Large intestine (tissue), 3 donors: Measurements from ENCODE around the gene CES4A. TPM values are rescaled to one million over a fixed set of nuclear protein-coding genes. Genes with fewer than 3 reads are reported as not detected.
"Not testable (repeated sequence)": the region's sequence is repeated elsewhere in the genome, so short reads cannot be mapped to it uniquely, and the experiment has no call there.

Experiments
- DNase-seq, 2 donors: peaks; one replicate each; pipeline versions ENCODE4 v3.0.0 to v3.0.0-alpha.2; 2013
- H3K27ac ChIP-seq: one replicate; pipeline ENCODE4 v1.5.1; 2013; ENCODE audit warnings: low read length
- H3K27me3 ChIP-seq: 2 replicates; pipeline ENCODE4 v1.6.1; 2013; ENCODE audit warnings: low read length; ENCODE audit not compliant: control insufficient read depth, insufficient read depth
- H3K36me3 ChIP-seq: 2 replicates; pipeline ENCODE4 v1.6.1; 2013; ENCODE audit warnings: low read length; ENCODE audit not compliant: control insufficient read depth, insufficient read depth
- H3K4me1 ChIP-seq: one replicate; pipeline ENCODE4 v1.6.1; 2013; ENCODE audit warnings: low read length; ENCODE audit not compliant: control insufficient read depth, insufficient read depth
- H3K4me3 ChIP-seq: one replicate; pipeline ENCODE4 v1.5.1; 2013; ENCODE audit warnings: low read length
- H3K9me3 ChIP-seq: one replicate; pipeline ENCODE4 v1.6.1; 2013; ENCODE audit warnings: mild to moderate bottlenecking, low read depth, low read length, moderate library complexity; ENCODE audit not compliant: control insufficient read depth
- WGBS: methylation state at CpG from one replicate; pipeline ENCODE4 v1.1.5; 2013; ENCODE audit warnings: low lambda C conversion rate; ENCODE audit not compliant: insufficient coverage; 5-methylcytosine and 5-hydroxymethylcytosine counted together
- polyA plus RNA-seq: library from polyadenylated mRNA; unstranded; fragments of 120-200 nt; gene quantifications from one replicate; pipeline ENCODE4 v1.2.1, GENCODE V29; 2013

CES4A gene
- polyA plus RNA-seq, 1 donor: 23.5 TPM

DNA sequence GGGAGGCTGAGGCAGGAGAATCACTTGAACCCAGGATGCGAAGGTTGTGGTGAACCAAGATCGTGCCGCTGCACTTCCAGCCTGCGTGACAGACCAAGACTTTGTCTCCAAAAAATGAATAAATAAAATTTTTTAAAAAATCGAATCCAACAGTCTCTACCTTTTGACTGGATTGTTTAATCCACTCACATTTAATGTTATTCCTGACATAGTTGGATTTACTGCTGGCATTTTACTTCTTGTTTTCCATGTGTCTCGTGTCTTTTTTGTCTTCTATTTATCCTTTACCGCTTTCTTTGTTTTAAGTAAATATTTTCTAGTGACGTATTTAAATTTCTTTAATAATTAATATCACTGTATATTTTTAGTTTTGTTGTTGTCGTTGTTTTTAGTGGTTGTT, 5.4 kb upstream of the CES4A start:
- H3K4me3 ChIP-seq: no peak overlapping the region
- H3K27me3 ChIP-seq: no peaks in the 10 kb centered on the region
- no peak for DNase-seq
- no peaks in the 10 kb centered on the region for H3K9me3 ChIP-seq
- peaks cover under 1% of the 10 kb centered on the region for H3K4me1 ChIP-seq
- no peak overlapping the region for H3K27ac ChIP-seq
- 100% methylated on average over 2 of the region's 9 CpGs for WGBS
- H3K36me3 ChIP-seq: no peaks in the 10 kb centered on the region

GRCh38 chr16:66984892-66985311, 3.5 kb upstream of the CES4A start:
- Histone ChIP-seq H3K27ac (no peak overlapping the region), H3K4me1 (peaks cover 3% of the 10 kb centered on the region), H3K9me3 (no peaks in the 10 kb centered on the region), H3K36me3 (no peaks in the 10 kb centered on the region), H3K27me3 (no peaks in the 10 kb centered on the region), H3K4me3 (no peak overlapping the region)
- WGBS: no CpG with 5 or more reads among the region's 4 CpGs
- no peak for DNase-seq

DNA sequence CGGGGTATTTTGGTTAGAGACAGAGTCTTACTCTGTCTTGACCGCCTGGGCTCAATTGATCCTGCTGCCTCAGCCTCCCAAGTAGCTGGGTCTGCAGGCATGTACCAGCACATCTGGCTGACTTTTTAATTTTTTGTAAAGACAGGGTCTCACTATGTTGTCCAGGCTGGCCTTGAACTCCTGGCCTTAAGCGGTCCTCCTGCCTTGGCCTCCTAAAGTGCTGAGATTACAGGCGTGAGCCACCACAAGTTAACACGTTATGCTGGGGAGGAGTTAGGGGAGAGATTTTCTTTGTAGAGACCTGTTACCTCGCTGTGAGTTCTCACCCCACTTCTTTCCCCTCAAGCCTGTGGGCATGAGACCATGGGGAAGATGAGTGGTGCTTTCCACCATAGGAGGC, 1.8 kb upstream of the CES4A start:
- no peak for DNase-seq
- Histone ChIP-seq H3K27me3 (no peaks in the 10 kb centered on the region), H3K36me3 (no peaks in the 10 kb centered on the region), H3K4me3 (no peak overlapping the region), H3K4me1 (peaks cover 3% of the 10 kb centered on the region), H3K27ac (no peak overlapping the region), H3K9me3 (no peaks in the 10 kb centered on the region)
- 86% methylated on average over 1 of the region's 6 CpGs for WGBS

- peaks cover 4% of the 10 kb centered on the region for H3K4me1 ChIP-seq
- no peak overlapping the region for H3K27ac ChIP-seq
- no peak overlapping the region for H3K4me3 ChIP-seq
- H3K9me3 ChIP-seq: no peaks in the 10 kb centered on the region
- H3K36me3 ChIP-seq: no peaks in the 10 kb centered on the region
- 80% methylated on average over 1 of the region's 2 CpGs for WGBS
- no peak for DNase-seq
- H3K27me3 ChIP-seq: no peaks in the 10 kb centered on the region
Measured at GRCh38 chr16:66991545-66992077, 3.2 kb downstream of the CES4A start.

DNA sequence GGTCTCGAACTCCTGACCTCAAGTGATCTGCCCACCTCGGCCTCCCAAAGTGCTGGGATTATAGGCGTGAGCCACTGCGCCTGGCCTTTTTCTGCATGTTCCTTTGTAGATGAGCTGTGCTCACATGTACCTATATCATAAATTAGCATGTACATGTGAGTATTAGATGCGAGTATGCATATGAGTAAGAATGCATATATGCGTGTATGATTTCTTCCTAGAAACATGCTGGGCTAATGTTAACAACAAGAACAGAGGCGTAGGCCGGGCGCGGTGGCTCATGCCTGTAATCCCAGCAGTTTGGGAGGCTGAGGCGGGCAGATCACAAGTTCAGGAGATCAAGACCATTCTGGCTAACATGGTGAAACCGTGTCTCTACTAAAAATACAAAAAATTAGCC, 5.2 kb downstream of the CES4A start:
- not testable (repeated sequence) for H3K4me3 ChIP-seq, H3K4me1 ChIP-seq, H3K27ac ChIP-seq, H3K27me3 ChIP-seq, H3K9me3 ChIP-seq, H3K36me3 ChIP-seq, DNase-seq
- WGBS: no CpG with 5 or more reads among the region's 12 CpGs

DNA sequence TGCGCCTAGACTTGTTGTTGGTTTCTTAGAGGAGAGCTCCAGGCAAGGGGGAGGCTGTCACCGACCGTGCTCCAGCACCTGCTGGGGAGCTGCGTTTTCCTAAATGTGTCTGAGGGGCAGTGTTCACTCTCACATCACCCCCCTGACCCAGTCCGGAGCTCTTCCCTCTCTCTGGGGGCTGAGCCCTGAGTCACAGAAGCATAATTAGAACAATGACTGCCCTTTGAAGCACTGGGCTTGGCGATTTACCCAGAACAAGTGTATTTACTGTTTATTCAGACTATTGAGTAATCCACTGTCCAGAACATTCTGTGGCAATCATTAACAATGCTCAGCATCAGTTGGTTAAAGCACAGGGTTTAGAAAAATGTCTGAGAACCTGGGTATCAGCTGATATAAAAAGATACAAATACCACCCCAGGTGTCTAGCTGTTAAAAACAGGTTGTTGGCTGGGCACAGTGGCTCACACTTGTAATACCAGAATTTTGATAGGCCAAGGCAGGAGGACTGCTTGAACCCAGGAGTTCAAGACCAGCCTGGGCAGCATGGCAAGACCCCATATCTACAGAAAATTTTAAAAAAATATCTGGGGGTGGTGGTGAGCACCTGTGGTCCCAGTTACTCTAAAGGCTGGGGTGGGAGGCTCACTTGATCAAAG, 8.1 kb downstream of the CES4A start:
- Histone ChIP-seq H3K4me3 (no peak overlapping the region), H3K27ac (no peak overlapping the region), H3K4me1 (peaks cover 10% of the 10 kb centered on the region), H3K9me3 (peaks cover 3% of the 10 kb centered on the region), H3K27me3 (no peaks in the 10 kb centered on the region), H3K36me3 (no peaks in the 10 kb centered on the region)
- WGBS: 34% methylated on average over 3 of the region's 6 CpGs
- peak; percentile 37 to 74 for DNase-seq

- Histone ChIP-seq H3K4me3 (no peak overlapping the region), H3K36me3 (no peaks in the 10 kb centered on the region), H3K27me3 (peaks cover 3% of the 10 kb centered on the region), H3K9me3 (peaks cover 3% of the 10 kb centered on the region), H3K27ac (no peak overlapping the region), H3K4me1 (peaks cover 11% of the 10 kb centered on the region)
- no peak for DNase-seq
- whole genome bisulfite sequencing: no CpG with 5 or more reads among the region's 3 CpGs
Measured at GRCh38 chr16:66996983-66997358, 8.6 kb downstream of the CES4A start.

GRCh38 chr16:67000384-67001351, 12.3 kb downstream of the CES4A start:
- Histone ChIP-seq H3K9me3 (peaks cover 3% of the 10 kb centered on the region), H3K4me1 (peaks cover 11% of the 10 kb centered on the region), H3K27ac (no peak overlapping the region), H3K36me3 (peaks cover 18% of the 10 kb centered on the region), H3K4me3 (peak overlapping the region; percentile 47), H3K27me3 (peaks cover 3% of the 10 kb centered on the region)
- peak; percentile 38 to 76 for DNase-seq
- WGBS: no CpG with 5 or more reads among the region's 89 CpGs

GRCh38 chr16:67001726-67002125, 13.3 kb downstream of the CES4A start:
- peaks cover 9% of the 10 kb centered on the region for H3K4me1 ChIP-seq
- H3K27ac ChIP-seq: no peak overlapping the region
- peaks cover 3% of the 10 kb centered on the region for H3K27me3 ChIP-seq
- no peak overlapping the region for H3K4me3 ChIP-seq
- DNase-seq: no peak
- no CpG with 5 or more reads among the region's 3 CpGs for WGBS
- peaks cover 18% of the 10 kb centered on the region for H3K36me3 ChIP-seq
- peaks cover 3% of the 10 kb centered on the region for H3K9me3 ChIP-seq

DNA sequence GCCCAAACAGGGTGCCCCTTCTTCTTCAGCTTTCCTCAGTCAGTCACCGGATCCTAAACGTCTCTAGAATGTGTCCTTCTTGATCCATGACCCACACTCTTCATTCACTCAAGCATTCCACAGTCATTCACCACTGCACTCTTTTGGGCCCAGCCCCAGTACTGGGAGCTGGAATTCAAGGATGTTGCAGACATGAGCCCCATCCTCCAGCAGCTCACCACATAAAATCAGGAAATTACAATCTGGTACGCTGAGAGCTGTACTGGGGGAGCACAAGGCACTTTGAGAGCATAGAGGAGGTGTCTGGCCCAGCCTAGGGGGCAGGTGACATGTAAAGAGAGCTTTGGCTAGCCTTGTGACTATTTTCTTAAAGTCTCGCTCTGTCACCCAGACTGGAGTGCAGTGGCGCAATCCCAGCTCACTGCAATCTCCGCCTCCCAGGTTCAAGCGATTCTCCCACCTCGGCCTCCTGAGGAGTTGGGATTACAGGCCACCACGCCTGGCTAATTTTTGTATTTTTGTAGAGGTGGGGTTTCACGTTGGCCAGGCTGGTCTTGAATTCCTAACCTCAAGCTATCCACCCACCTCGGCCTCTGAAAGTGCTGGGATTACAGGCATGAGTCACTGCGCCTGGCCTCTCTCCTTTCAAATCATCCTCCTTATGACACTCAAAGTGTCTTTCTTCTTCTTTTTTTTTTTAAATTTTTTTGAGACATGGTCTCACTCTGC, 18.7 kb downstream of the CES4A start:
- Histone ChIP-seq H3K9me3 (no peaks in the 10 kb centered on the region), H3K4me1 (no peaks in the 10 kb centered on the region), H3K36me3 (peaks cover 18% of the 10 kb centered on the region), H3K27ac (no peak overlapping the region), H3K27me3 (no peaks in the 10 kb centered on the region), H3K4me3 (no peak overlapping the region)
- no peak for DNase-seq
- WGBS: 92% methylated on average over 2 of the region's 12 CpGs
